OCI-LY1 (cell line): ENCODE measurements around the gene LRRC36.
A peak's percentile ranks its signal among the peaks of the same experiment; 100 is the strongest.

Source experiments
- H2AFZ ChIP-seq: fragments of 200-600 bp; sonication (generic), shearing (Covaris generic); 2 replicates; pipeline ENCODE4 v1.6.0; 2014; ENCODE audit warnings: antibody characterized with exemption, mild to moderate bottlenecking, low read length
- H3F3A ChIP-seq: fragments of 200-600 bp; sonication (generic), shearing (Covaris generic); 2 replicates; pipeline ENCODE4 v1.6.0; 2014; ENCODE audit warnings: mild to moderate bottlenecking, antibody characterized with exemption, low read length, moderate library complexity; ENCODE audit not compliant: insufficient read depth
- H3K27ac ChIP-seq: fragments of 200-600 bp; sonication (generic); 2 replicates; pipeline ENCODE4 v1.5.1; 2014; ENCODE audit warnings: low read length, mixed run types, mild to moderate bottlenecking, low read depth; ENCODE audit not compliant: poor library complexity, severe bottlenecking
- H3K27me3 ChIP-seq: fragments of 200-600 bp; sonication (generic); 2 replicates; pipeline ENCODE4 v1.6.0; 2014; ENCODE audit warnings: antibody characterized with exemption, mild to moderate bottlenecking, low read length, moderate library complexity; ENCODE audit not compliant: insufficient read depth
- H3K36me3 ChIP-seq: fragments of 200-600 bp; sonication (generic); 2 replicates; pipeline ENCODE4 v1.6.1; 2014; ENCODE audit warnings: mild to moderate bottlenecking, antibody characterized with exemption, low read length, moderate library complexity, mixed read lengths; ENCODE audit not compliant: insufficient read depth
- H3K4me1 ChIP-seq: fragments of 200-600 bp; sonication (generic); 2 replicates; pipeline ENCODE4 v1.5.1; 2014; ENCODE audit warnings: mild to moderate bottlenecking, low read length, moderate library complexity; ENCODE audit not compliant: insufficient read depth, severe bottlenecking
- H3K4me2 ChIP-seq: fragments of 200-600 bp; sonication (generic), shearing (Covaris generic); 2 replicates; pipeline ENCODE4 v1.6.1; 2014; ENCODE audit warnings: low read length
- H3K4me3 ChIP-seq: fragments of 200-600 bp; sonication (generic); 2 replicates; pipeline ENCODE4 v1.5.1; 2014; ENCODE audit warnings: low read length, low read depth, mild to moderate bottlenecking, mixed read lengths; ENCODE audit not compliant: poor library complexity, severe bottlenecking
- H3K79me2 ChIP-seq: fragments of 200-600 bp; shearing (Covaris generic); 2 replicates; pipeline ENCODE4 v1.6.1; 2016; ENCODE audit warnings: mixed run types, low read length, mixed read lengths; ENCODE audit not compliant: insufficient read depth
- H3K9ac ChIP-seq: fragments of 200-600 bp; sonication (generic), shearing (Covaris generic); 2 replicates; pipeline ENCODE4 v1.6.1; 2014; ENCODE audit warnings: mild to moderate bottlenecking, low read length, mixed read lengths
- H3K9me2 ChIP-seq: fragments of 200-600 bp; sonication (generic), shearing (Covaris generic); 2 replicates; pipeline ENCODE4 v1.6.1; 2014; ENCODE audit warnings: low read depth, mild to moderate bottlenecking, low read length, mixed read lengths
- H3K9me3 ChIP-seq: fragments of 200-600 bp; shearing (Covaris generic); 2 replicates; pipeline ENCODE4 v1.6.1; 2014; ENCODE audit warnings: low read length, mixed read lengths
- H4K20me1 ChIP-seq: fragments of 200-600 bp; sonication (generic), shearing (Covaris generic); 2 replicates; pipeline ENCODE4 v1.6.0; 2016; ENCODE audit warnings: mild to moderate bottlenecking, low read length; ENCODE audit not compliant: insufficient read depth
- EZH2 ChIP-seq: fragments of 200-600 bp; sonication (generic), shearing (Covaris generic); IDR thresholded peaks from 2 replicates; pipeline ENCODE4 v1.8.0; 2017; ENCODE audit warnings: borderline replicate concordance, mixed run types, mild to moderate bottlenecking, antibody characterized with exemption, low read length, moderate library complexity, mixed read lengths
- TF ChIP-seq, protein P1 (sequence below): fragments of 200-600 bp; sonication (generic), shearing (Covaris generic); IDR thresholded peaks from 2 replicates; pipeline ENCODE4 v1.5.1; 2017; ENCODE audit warnings: mild to moderate bottlenecking, antibody characterized with exemption, low read length, moderate library complexity, mixed read lengths

LRRC36 gene

DNA sequence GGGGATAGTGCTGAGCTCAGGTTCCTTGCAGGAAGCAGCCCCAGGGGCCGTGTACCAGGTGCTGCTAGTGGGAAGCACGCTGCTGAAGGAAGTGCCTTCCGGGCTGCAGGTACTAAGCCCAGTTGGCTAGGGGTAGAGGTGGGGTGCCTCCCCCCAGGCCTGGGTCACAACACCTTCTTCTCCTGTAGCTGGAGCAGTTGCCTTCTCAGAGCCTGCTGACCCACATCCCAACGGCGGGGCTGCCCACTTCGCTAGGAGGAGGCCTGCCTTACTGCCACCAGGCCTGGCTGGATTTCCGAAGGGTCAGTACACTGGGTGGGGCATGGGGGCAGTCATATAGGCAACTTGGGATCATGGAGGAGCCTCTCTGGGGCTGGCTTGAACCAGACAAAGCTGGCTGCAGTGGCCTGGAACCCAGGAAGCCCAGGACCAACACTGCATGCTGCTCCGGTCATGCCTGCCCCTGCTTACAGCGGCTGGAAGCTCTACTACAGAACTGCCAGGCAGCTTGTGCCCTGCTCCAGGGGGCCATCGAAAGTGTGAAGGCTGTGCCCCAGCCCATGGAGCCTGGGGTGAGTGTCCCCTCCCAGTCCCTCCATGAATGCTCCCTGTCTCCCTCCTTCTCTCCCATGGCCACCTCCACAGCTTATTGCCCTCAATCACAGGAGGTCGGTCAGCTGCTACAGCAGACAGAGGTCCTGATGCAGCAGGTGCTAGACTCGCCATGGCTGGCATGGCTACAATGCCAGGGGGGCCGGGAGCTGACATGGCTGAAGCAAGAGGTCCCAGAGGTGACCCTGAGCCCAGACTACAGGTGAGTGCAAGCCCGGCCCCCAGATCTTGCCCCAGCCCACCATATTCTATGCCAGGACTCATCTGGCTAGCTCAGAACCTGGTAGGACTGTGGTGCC lies 44.8 kb upstream of the LRRC36 start:
- Histone ChIP-seq H3K9me2 (no peaks in the 10 kb centered on the region), H3K9ac (no peak overlapping the region), H3K36me3 (no peaks in the 10 kb centered on the region), H3K27ac (no peak overlapping the region), H3K79me2 (no peaks in the 10 kb centered on the region), H3K9me3 (no peaks in the 10 kb centered on the region), H3F3A (no peaks in the 10 kb centered on the region), H3K4me3 (no peak overlapping the region), H3K27me3 (no peaks in the 10 kb centered on the region), H3K4me2 (no peak overlapping the region), H2AFZ (no peak overlapping the region), H3K4me1 (peaks cover 9% of the 10 kb centered on the region), H4K20me1 (no peaks in the 10 kb centered on the region)
- TF ChIP-seq EZH2: no peak
- TF ChIP-seq, protein P1, sequence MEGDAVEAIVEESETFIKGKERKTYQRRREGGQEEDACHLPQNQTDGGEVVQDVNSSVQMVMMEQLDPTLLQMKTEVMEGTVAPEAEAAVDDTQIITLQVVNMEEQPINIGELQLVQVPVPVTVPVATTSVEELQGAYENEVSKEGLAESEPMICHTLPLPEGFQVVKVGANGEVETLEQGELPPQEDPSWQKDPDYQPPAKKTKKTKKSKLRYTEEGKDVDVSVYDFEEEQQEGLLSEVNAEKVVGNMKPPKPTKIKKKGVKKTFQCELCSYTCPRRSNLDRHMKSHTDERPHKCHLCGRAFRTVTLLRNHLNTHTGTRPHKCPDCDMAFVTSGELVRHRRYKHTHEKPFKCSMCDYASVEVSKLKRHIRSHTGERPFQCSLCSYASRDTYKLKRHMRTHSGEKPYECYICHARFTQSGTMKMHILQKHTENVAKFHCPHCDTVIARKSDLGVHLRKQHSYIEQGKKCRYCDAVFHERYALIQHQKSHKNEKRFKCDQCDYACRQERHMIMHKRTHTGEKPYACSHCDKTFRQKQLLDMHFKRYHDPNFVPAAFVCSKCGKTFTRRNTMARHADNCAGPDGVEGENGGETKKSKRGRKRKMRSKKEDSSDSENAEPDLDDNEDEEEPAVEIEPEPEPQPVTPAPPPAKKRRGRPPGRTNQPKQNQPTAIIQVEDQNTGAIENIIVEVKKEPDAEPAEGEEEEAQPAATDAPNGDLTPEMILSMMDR: no peak

DNA sequence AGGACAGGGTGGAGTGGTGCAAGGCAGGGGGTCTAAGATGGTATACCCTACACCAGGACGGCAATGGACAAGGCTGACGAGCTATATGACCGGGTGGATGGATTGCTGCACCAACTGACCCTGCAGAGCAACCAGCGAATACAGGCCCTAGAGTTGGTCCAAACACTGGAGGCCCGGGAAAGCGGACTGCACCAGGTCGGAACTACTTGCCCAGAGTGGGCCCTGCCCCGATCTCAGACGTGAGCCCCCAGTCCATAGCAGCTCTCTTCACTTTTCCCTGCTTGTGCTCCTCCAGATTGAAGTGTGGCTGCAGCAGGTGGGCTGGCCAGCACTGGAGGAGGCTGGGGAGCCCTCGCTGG lies 44.2 kb upstream of the LRRC36 start:
- H3F3A ChIP-seq: no peaks in the 10 kb centered on the region
- no peak overlapping the region for H3K4me2 ChIP-seq
- no peaks in the 10 kb centered on the region for H3K36me3 ChIP-seq
- H4K20me1 ChIP-seq: no peaks in the 10 kb centered on the region
- H3K9ac ChIP-seq: no peak overlapping the region
- H3K27ac ChIP-seq: no peak overlapping the region
- H3K9me2 ChIP-seq: no peaks in the 10 kb centered on the region
- no peaks in the 10 kb centered on the region for H3K27me3 ChIP-seq
- no peaks in the 10 kb centered on the region for H3K79me2 ChIP-seq
- H3K4me3 ChIP-seq: no peak overlapping the region
- peaks cover 9% of the 10 kb centered on the region for H3K4me1 ChIP-seq
- no peak overlapping the region for H2AFZ ChIP-seq
- no peak for TF ChIP-seq EZH2
- TF ChIP-seq, protein P1: no peak
- H3K9me3 ChIP-seq: no peaks in the 10 kb centered on the region

DNA sequence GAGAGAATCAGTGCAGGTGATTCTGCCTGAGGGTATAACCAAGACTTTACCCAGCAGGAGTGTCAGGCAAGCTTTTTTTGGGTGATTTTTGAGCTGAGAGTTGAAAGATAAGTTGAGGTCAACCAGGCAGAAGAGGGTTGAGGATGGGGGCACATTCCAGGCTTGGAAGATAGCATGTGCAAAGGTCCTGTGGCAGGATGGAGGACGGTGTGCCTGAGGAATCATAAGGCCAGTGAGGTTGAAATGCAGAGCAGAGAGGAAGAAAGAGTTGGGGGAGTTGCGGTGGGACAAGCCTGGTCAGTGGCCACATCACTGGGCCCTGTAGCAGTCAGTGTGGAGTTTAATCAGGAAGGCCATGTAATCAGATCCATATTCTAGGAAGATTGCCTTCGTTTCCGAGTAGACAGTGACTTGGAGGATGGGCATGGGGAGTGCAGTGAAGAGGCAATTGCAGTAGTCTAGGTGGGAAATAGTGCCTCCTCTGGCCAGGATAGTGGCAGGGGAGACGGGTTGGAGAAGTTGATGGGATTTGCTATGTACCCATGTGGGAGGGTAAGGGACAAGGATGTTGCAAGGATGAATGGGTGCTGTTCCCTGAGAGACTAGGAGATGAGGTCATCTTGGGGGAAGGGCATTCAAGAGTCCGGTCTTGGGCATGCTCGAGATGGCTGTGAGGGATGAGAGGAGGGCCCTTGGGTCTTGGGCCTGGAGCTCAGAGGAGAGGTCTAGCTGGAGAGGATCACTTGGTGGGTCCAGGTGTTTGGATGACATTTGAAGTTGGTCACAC lies 43.4 kb upstream of the LRRC36 start:
- H3K36me3 ChIP-seq: no peaks in the 10 kb centered on the region
- H3K79me2 ChIP-seq: no peaks in the 10 kb centered on the region
- H2AFZ ChIP-seq: no peak overlapping the region
- H3F3A ChIP-seq: no peaks in the 10 kb centered on the region
- no peaks in the 10 kb centered on the region for H3K9me3 ChIP-seq
- H4K20me1 ChIP-seq: no peaks in the 10 kb centered on the region
- H3K27ac ChIP-seq: no peak overlapping the region
- no peaks in the 10 kb centered on the region for H3K27me3 ChIP-seq
- H3K4me2 ChIP-seq: no peak overlapping the region
- no peaks in the 10 kb centered on the region for H3K9me2 ChIP-seq
- no peak overlapping the region for H3K9ac ChIP-seq
- peaks cover 3% of the 10 kb centered on the region for H3K4me1 ChIP-seq
- TF ChIP-seq EZH2: no peak
- TF ChIP-seq, protein P1: peak; percentile 13; the same call in 1 of the 2 replicates
- H3K4me3 ChIP-seq: no peak overlapping the region
